Dermis microvascular lymphatic vessel endothelial cell (primary cell): ENCODE results near the gene FOXO6. TPM values are rescaled to one million over a fixed set of nuclear protein-coding genes. Genes with fewer than 3 reads are reported as not detected.

Experiments
- DNase-seq, 2 donors: peaks; one replicate each; pipeline versions ENCODE4 v3.0.0 to v3.0.0-alpha.2; 2010; ENCODE audit warnings: low read depth in 2 of 2
- total RNA-seq: library from RNA; depleted of rRNA; stranded (reverse); fragments of >200 nt; gene quantifications from 2 replicates; pipeline ENCODE4 v1.2.1, GENCODE V29; 2014

FOXO6 gene
- total RNA-seq, 1 donor from 2014 or later = under 0.01 TPM

DNA sequence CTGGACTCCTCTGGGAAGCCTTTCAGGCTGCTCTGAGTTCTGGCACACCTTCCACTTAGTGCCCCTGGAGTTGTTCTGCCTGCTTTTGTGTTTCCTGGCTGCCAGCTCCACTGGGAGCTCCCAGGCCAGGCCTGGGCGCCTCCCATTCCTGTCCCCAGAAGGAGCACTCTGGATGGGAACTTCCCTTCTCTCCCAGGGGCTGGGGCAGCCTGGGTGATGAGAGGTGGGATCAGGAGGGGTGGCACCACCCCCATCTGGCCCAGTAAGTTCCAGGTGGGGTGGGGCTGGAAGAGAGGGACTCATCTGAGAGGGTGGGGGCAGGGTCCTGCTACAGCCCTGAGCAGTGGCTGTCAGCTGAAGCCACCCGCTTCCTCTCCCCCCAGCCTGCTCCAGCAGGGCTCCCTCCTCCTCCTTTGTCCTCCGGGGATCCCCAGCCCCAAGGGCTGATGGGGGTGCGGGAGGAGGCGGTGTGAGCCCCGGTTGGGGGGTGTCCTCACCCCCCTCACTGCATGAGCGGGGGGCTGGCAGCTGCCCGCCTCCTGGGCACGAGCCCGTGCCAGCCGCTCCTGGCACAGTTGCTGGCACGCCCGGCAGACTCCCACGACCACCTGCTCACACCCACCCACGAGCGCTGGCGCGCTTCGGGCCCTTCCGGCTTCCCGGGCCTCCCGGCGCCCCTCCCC, 4.7 kb downstream of the FOXO6 start:
- DNase-seq = no peak

DNA sequence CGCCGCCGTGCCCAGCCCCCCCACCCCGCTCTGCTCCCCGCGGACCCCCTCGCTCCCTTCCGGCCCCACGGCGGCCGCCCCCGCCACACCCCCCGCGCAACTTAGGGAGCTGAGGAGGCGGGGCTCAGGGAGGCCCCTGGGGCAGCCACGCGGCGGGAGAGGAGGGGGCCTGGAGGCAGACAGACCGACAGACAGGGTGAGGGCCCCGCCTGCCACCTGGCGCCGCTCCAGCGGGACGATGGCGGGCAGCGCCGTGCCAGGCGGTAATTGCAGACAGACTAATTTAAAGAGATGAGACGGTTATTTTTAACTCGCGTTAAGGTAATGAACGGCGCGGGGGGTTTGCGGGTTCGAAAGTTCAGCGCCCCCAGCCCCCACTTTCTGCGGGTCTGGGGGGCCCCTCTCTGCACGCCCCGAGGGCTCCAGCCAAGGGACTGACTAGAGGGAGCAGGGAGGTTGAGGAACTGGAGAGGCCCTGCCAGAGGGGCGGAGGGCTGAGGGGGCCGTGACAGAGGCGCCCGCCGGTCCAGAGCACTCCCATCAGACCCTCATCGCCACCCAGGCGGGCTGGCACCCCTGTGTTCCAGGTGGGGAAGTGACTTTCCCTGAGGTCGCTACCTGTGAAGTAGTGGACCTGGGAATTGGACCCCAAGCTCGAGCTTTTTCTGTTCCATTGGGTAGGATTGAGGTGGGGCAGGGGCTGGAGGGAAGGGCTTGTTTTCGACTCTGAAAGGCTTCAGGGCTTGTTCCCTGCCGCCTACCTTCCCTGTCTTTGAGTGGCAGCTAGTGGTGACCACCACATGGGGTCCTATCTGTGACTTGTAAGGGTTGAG, 5.4 kb downstream of the FOXO6 start:
- DNase-seq = peak in 1 of 2 donors; percentile 20

DNA sequence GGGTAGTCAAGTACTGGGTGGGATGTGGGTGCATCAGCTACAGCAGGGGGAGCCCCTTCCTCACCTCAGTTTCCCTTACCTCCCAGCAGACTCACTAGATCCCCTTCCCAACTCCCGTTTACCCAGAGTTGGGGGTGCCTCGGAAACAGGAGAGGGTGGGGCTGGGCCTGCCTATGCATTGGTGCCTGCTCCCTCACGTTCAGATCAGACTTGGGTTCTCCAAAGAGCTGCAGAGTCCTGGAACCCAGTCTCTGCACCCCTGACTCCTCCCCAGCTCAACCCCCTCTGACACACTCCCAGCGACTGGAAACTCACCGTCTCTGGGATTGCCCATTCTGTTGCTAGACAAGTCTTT, 6.0 kb downstream of the FOXO6 start:
- no peak for DNase-seq

DNA sequence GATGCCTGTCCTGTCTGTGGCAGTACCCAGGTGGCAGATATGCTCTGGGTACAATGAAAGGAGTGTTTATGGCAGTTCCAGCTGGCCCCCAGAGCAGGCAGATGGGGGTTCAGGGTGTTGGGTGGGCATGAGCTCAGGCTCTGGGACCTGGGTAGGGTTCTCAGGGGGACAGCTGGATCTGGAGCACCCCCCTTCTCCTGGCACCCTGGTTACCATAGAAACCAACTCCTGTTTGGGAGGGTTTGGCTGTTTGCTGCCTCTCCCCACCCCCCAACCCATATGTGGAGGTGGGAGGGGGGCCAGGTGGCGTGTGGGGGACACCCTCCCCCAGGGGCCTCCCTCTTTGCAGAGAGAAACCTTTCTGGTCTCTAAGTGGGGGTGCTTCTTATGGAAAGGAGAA, 7.1 kb downstream of the FOXO6 start:
- DNase-seq = no peak

DNA sequence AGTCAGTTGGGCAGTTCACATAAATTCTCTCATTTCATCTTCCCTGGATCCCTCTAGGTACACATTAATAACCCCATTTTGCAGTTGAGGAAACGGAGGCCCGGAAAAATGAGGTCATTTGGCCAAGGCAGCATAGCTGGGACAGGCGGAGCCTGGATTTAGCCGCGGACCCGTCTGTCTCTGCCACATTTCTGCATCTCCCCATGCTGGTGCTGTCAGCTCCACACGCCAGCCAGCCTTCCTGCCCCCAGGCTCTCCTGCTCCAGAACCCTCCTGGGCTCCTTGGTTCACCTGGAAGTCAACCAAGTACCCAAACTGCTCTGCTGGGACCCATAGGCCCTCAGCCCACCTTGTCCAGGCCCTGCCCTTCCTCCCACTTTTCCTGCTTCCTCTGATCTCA, 7.6 kb downstream of the FOXO6 start:
- DNase-seq = no peak

DNA sequence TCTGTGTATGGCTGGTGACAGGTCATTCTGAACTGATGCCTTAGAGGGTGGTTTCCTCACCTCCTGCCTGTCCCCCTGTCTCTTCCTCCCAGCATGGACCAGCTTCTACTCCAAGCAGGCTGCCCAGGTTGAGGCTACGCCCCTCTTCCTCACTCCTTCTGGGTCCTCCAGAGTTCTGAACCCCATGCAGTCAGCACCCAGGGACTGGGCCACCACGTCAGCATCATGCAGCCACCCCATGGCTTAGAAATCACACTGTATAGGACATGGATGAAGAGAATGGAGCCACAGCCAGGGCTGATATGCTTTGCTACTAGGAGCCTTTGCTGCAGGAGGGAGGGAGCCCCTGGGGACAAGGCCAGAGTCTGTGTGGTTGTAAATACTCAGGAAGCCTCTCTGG, 8.3 kb downstream of the FOXO6 start:
- DNase-seq = no peak

DNA sequence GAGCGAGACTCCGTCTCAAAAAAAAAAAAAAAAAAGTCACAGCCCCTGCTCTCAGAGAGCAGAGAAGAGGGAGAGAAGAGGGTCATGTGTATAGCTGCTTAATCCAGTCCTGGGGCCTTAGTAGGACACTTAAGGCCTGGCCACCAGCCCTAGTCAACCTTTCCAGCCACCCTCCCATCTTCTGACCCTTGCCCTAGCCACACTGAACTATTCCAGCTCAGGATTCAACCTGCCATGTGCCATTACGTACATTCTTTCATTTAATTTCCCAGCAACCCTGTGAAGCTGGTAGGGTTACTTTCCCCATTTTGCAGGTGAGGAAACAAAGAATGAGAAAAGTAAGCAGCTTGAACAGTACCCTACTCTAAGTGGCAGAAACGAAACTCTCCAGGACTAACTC, 9.0 kb downstream of the FOXO6 start:
- DNase-seq = no peak

DNA sequence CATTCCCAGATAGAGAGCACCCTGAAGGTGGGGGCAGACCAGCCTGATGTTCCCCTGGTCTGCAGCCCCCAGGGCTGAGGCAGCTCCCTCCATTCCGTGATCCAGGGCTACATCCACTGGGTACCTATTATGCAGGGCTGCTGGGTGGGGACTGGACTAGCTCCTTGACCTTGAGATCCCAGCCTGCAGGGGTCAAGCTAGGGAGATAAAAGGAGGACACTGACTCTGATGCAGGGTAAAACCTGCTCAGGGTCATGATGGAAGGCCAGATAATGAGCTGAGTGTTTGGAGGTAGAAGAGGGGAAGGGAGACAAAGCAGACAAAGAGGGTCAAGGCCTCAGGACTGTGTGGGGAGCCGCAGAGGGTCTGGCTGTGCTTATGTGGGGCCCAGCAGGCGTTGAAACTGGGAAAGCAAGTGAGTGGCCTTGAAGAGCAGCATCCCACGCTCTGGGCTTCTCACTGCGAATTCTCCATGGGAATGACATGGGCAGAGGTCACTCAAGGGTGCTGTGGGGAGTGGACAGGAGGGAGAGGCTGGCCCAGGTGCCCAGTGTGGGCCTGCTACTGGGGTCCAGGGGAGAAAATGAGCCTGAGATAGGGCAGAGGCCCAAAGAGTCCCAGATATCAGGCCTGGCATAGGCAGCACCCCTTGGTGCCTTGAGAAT, 9.7 kb downstream of the FOXO6 start:
- no peak for DNase-seq

DNA sequence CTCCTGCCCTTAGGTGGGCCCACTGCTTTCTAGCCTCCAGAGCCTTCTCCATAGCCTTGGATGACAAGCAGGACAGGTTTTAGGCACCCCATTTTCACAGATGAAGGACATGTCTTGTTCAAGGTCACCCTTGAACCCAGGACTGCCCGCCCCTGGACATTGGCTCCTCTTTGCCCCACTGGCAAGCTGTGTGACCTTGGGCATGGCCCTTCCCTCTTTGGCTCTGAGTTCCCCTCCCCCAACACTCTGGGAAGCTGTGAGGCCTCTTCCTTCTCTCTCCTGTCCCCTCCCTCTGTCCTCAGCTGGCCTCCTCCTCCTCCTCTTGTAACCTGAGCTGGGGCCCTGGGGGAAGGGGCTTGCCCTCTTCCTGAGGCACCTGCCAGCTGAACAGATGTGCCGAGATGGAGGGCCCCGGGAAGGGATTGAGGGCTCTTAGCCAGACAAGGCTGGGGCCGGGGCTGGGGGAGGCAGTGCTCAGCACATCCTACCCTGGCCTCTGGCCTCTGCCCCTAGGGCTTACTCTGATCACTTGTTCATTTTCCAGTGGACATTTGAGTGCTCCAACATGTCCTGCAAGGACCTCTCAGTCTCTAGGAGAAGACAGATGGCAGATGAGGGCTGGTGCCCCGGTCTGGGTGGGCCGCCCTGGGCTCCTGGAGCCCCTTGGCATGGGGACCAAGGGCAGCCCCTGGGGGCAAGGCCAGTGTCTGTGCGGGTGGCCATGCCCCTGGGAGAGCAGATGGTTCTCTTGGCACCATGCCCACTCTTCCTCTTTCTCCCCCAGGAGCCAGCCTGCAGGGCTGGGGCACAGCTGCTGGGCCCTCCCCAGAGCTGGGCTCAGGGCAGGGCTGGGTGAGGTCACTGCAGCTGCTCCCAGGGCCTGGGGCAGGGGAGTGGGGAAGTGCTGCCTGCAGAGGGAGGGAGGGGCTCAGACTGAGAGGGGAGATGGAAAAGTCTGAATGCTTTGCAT, 10.7 kb downstream of the FOXO6 start:
- no peak for DNase-seq

DNA sequence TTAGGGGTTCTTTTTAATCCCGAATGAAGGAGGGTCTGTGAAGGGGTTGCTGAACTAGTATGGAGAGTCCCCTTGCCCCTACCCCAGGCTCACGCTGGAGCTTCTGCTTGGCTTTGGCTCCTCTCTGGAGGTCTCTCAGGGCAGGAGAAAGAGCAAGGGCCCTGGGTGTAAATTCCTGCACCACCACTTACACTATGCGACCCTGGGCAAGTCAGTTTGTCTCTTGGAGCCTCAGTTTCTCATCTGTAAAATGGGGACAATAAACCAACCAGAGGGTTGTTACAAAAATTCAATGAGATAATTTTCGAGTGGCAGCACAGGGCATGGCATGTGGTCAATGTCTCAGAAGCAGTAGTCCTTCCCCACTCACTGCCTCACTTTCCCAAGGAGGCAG, 11.4 kb downstream of the FOXO6 start:
- DNase-seq = no peak

DNA sequence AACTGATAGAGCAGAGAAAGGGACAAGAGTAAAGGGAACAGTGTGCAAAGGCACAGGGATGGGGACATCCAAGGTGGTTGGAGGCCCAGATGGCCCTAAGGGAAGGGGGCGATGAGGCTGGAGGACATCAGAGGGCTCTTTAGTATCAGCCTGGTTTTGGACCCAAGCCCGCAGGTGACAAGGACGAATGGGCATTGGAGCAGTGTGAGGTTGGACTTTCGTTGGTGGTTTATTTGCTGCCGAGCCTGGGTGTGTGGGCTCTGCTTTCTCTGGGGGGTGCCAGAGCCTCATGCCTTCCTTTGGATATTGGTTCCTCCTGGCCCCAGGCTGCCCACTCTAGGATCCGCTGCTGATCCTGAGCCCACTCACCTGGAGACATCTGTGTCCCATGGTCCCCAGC, 12.1 kb downstream of the FOXO6 start:
- DNase-seq = no peak

DNA sequence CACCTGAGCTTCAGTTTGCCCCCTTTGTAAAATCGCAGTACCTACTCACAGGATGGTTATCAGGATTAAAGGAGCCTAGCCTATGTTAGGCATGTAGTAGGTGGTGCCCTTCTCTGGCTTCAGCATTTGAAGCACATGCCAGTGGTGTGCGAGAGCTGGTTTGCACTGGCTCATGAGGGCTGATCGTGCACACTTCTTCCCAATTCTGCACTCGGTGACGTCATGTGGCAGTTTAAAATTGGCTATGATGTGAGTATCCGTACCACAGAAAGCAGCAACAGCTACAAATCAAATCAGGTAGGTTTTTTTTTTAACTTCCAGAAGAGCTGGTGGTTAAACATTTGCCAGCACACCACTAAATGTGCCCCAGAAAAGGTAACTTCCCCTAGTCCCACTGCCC, 13.5 kb downstream of the FOXO6 start:
- no peak for DNase-seq

DNA sequence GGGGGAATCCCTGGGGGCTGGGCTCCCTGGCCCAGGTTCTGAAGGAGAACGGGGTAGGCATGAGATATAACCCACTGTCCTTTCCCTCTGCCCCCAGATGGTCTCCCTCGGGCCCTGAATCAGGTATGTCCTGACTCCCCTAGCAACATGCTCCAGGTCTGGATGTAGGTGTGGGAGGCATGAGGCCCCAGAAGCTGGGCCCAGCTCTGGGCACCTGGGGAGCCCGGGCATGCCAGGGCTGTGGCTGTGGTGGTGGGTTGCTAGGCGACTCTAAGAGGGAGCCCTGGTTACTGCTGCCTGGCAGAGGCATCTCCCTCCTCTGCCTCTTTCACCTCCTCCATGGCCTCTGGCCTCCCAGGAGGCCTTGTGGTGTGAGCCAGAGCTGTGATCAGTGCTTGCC, 16.2 kb downstream of the FOXO6 start:
- no peak for DNase-seq

DNA sequence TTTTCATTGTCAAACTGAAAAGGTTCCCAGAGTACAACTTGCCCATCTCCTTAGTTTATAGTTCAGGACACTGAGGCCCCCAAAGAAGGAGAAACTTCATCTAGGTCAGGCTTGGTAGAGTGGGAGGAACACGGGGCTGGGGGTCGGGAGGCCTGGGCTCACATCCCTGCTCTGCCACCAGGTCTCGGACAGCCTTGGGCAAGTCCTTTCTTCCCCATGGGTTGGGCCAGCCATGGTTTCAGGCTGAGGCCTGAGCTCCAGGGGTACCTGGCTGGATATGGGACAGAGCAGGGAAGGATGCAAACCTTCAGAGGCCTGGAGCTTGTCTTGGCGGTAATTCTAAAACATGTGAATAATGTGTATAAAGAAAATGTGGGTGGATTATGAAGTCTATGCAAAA, 17.0 kb downstream of the FOXO6 start:
- no peak for DNase-seq

DNA sequence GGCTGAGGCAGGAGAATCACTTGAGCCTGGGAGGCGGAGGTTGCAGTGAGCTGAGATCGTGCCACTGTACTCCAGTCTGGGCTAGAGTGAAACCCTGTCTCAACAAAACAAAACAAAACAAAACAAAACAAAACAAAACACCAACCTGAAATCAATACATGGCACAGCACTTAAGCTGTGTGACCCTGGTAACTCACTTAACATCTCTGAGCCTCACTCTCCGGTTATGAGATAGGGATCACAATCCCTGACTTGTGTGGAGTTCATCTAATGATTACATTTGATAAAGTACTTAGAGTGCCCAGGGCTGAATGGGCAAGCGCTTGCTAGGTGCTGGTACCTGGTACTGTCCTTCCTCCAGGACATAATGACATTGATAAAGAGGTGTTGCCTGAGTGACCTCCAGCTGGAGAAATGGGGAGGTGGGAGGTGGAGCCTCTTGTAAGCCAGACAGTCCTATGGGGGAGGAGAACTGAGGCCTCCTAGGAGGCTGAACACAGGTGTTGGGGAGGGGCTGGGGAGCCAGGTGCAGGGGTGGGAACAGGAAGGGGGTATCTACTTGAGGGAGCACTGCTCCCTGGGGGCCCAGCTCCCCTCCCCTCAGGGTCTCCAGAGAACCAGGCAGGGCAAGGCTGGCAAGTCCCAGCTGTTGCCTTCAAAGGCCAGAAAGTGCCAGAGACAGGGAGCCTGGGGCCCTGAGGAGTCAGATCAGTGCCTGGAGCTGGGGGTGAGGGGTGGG, 17.9 kb downstream of the FOXO6 start:
- DNase-seq = no peak

DNA sequence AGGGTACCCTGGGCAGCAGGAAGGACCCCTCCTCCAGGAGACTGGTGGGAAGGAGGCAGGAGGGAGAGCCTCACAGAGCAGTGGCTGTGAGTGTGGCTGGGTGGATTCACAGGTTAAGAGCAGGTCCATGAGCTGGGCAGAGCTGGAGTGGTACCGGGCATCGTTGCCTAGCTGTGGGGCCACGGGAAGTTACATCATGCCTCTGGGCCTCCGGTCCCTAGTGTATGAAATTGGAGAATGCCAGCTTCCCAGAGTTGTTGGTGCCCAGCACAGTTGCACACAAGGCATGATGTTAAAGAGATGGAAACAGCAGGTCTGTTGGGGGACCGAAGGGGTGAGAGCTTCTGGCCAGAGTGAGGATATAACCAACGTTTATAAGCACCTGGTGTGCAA, 18.5 kb downstream of the FOXO6 start:
- DNase-seq = no peak

DNA sequence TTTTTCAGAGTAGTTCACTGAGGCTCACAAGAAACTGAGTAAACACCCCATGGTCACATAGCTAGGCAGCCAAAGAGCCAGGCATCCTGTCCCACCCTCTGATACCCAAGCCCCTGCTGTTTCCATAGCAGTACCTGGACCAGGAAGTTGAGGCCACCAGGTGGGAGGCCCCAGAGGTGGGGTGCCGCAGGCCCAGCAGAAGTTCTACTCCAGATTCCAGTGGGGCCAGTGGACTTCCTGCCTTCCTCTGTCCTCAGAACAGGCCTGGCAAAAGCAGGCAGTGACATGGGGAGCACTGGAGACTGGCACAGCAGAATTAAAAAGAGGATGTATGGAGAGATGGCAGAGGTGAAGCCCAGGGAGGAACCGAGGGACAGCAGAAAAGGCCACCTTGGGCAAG, 19.0 kb downstream of the FOXO6 start:
- no peak for DNase-seq

DNA sequence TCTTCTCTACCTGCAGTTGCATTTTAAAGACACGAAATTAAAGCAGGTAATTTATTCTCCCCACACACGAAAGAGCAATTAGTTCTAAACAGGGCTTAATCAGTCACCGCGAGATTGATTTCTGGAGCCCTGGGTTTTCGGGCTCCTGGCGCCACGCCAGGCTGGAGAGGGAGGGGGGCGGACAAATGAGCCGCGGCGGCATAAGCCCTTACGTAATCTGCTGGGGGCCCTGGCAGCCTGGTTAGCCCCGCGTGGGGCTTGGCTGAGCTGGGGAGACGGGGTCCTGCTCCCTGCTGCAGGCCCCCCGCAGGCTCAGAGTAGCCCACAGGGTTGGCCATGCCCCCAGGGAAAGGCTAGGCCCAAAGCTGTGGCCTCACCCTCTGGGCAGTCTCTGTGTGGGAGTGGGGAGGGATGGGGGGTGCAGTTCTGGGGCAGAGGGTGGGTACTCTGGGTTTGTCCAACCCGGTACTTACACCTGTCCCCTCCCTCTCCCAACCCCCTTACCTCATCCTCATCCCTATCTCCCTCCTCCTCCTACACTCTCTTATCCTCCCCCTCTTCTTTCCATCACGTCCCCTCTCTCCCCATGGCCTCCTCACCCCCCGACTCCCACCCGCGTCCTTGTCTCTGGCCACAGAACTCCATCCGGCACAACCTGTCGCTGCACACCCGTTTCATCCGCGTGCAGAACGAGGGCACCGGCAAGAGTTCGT, 19.9 kb downstream of the FOXO6 start:
- no peak for DNase-seq

DNA sequence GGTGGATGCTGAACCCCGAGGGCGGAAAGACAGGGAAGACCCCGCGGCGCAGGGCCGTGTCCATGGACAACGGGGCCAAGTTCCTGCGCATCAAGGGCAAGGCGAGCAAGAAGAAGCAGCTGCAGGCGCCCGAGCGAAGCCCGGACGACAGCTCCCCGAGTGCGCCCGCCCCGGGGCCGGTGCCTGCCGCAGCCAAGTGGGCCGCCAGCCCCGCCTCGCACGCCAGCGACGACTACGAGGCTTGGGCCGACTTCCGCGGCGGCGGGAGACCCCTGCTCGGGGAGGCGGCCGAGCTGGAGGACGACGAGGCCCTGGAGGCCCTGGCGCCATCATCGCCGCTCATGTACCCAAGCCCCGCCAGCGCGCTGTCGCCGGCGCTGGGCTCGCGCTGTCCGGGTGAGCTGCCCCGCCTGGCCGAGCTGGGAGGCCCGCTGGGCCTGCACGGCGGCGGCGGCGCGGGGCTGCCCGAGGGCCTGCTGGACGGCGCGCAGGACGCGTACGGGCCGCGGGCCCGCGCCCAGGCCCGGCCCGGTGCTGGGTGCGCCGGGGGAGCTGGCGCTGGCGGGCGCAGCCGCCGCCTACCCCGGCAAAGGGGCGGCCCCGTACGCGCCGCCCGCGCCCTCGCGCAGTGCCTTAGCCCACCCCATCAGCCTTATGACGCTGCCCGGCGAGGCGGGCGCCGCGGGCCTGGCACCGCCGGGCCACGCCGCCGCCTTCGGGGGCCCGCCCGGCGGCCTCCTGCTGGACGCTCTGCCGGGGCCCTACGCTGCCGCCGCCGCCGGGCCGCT, 20.7 kb downstream of the FOXO6 start:
- DNase-seq = peak in 1 of 2 donors; percentile 68
